H1 (cell line): ENCODE data around the gene CD47. TPM values are rescaled to one million over a fixed set of nuclear protein-coding genes. Genes with fewer than 3 reads are reported as not detected.

Experiments used
- CTCF ChIA-PET: fragments of 300-600 bp; sonication (Branson Sonifier 250); formaldehyde crosslinking; loops from one replicate; lab custom pipeline; 2021; ENCODE audit not compliant: partially characterized antibody; lab: Charles Lee
- POLR2A ChIA-PET: fragments of 300-600 bp; sonication (Branson Sonifier 250); formaldehyde crosslinking; loops from one replicate; lab custom pipeline; 2021; ENCODE audit warnings: inconsistent platforms; ENCODE audit not compliant: partially characterized antibody; lab: Charles Lee
- DNase-seq, 2 experiments: peaks; one replicate each; pipeline versions ENCODE4 v3.0.0 to v3.0.0-alpha.2; 2010 to 2022; ENCODE audit warnings: low spot score in 2 of 2, low read depth in 1 of 2, mixed read lengths in 1 of 2
- FAIRE-seq: peaks from 2 replicates; lab custom pipeline; 2011; peaks lifted over from hg19 to GRCh38; lab: Jason Lieb, UNC
- H2AFZ ChIP-seq: 2 replicates; pipeline ENCODE4 v1.8.1; 2012; ENCODE audit warnings: low read length, inconsistent platforms
- H2AK5ac ChIP-seq: 2 replicates; pipeline ENCODE4 v1.6.1; 2013; ENCODE audit warnings: low read depth, low read length
- H2BK120ac ChIP-seq: replicated peaks from 2 replicates; pipeline ENCODE3; 2013; ENCODE audit warnings: low read depth, low read length, inconsistent platforms
- H2BK12ac ChIP-seq: 2 replicates; pipeline ENCODE4 v1.6.1; 2013; ENCODE audit warnings: low read depth, low read length
- H2BK15ac ChIP-seq: 2 replicates; pipeline ENCODE4 v1.6.1; 2013; ENCODE audit warnings: low read length
- H2BK20ac ChIP-seq: 2 replicates; pipeline ENCODE4 v1.6.1; 2013; ENCODE audit warnings: low read length
- H2BK5ac ChIP-seq: 2 replicates; pipeline ENCODE4 v1.6.1; 2013; ENCODE audit warnings: low read depth, low read length
- H3K14ac ChIP-seq: 2 replicates; pipeline ENCODE4 v1.6.1; 2013; ENCODE audit warnings: inconsistent platforms; ENCODE audit not compliant: insufficient read length
- H3K18ac ChIP-seq: 2 replicates; pipeline ENCODE4 v1.6.1; 2013; ENCODE audit warnings: low read length; ENCODE audit errors: extremely low read depth
- H3K23ac ChIP-seq: 2 replicates; pipeline ENCODE4 v1.6.1; 2013; ENCODE audit warnings: inconsistent platforms; ENCODE audit not compliant: insufficient read length
- H3K23me2 ChIP-seq: 2 replicates; pipeline ENCODE4 v1.6.1; 2013; ENCODE audit warnings: low read depth, low read length
- H3K27ac ChIP-seq: 2 replicates; pipeline ENCODE4 v1.6.1; 2011; ENCODE audit warnings: low read depth, low read length, inconsistent platforms
- H3K27me3 ChIP-seq, 4 experiments: replicated peaks in 1 of 4; 1 replicate in 1 of 4; 2 replicates in 3 of 4; pipeline versions ENCODE4 v1.6.1 to v1.8.1; 2011 to 2013; ENCODE audit warnings: low read length in 3 of 4, mild to moderate bottlenecking in 3 of 4, inconsistent platforms in 2 of 4, mixed read lengths in 2 of 4, moderate library complexity in 1 of 4; ENCODE audit not compliant: control insufficient read depth in 3 of 4, insufficient read depth in 3 of 4; ENCODE audit errors: extremely low read depth in 1 of 4
- H3K36me3 ChIP-seq, 4 experiments: 2 replicates each; pipeline versions ENCODE4 v1.6.1 to v1.8.1; 2011 to 2013; ENCODE audit warnings: mild to moderate bottlenecking in 4 of 4, low read length in 3 of 4, moderate library complexity in 2 of 4, control low read depth in 1 of 4, inconsistent platforms in 1 of 4; ENCODE audit not compliant: insufficient read depth in 4 of 4, control insufficient read depth in 2 of 4
- H3K4ac ChIP-seq: replicated peaks from 2 replicates; pipeline ENCODE3; 2013; ENCODE audit warnings: low read length, low read depth, mixed read lengths, inconsistent platforms; ENCODE audit not compliant: insufficient read length
- H3K4me1 ChIP-seq, 4 experiments: replicated peaks in 1 of 4; 1 replicate in 1 of 4; 2 replicates in 3 of 4; pipeline versions ENCODE4 v1.6.1 to v1.8.1; 2011 to 2013; ENCODE audit warnings: low read length in 3 of 4, inconsistent platforms in 2 of 4, mixed read lengths in 1 of 4; ENCODE audit not compliant: insufficient read depth in 4 of 4, control insufficient read depth in 3 of 4
- H3K4me2 ChIP-seq, 2 experiments: 2 replicates each; pipeline versions ENCODE4 v1.6.1 to v1.8.1; 2011 to 2013; ENCODE audit warnings: low read depth in 2 of 2, low read length in 2 of 2, control low read depth in 1 of 2, inconsistent platforms in 1 of 2, mild to moderate bottlenecking in 1 of 2; ENCODE audit not compliant: insufficient read depth in 1 of 2
- H3K4me3 ChIP-seq, 4 experiments: fragments of 200-600, 300-600 bp in 1 of 4; sonication (generic), shearing (Covaris generic), sonication (Bioruptor Twin) in 1 of 4; 2 replicates each; pipeline versions ENCODE4 v1.5.1 to v1.8.1; 2011 to 2016; ENCODE audit warnings: low read length in 4 of 4, low read depth in 3 of 4, control low read depth in 2 of 4, inconsistent platforms in 2 of 4, mild to moderate bottlenecking in 2 of 4, mixed read lengths in 1 of 4, moderate library complexity in 1 of 4; ENCODE audit not compliant: insufficient read depth in 2 of 4; ENCODE audit errors: extremely low read depth in 1 of 4
- H3K56ac ChIP-seq: replicated peaks from 2 replicates; pipeline ENCODE3; 2013; ENCODE audit warnings: low read depth, mild to moderate bottlenecking, mixed read lengths, low read length, inconsistent platforms; ENCODE audit not compliant: insufficient read length
- H3K79me1 ChIP-seq: 2 replicates; pipeline ENCODE4 v1.6.1; 2013; ENCODE audit warnings: low read depth, low read length, control low read depth
- H3K79me2 ChIP-seq, 2 experiments: 2 replicates each; pipeline versions ENCODE4 v1.6.1 to v1.8.1; 2012 to 2013; ENCODE audit warnings: low read length in 2 of 2, mild to moderate bottlenecking in 2 of 2, inconsistent platforms in 1 of 2; ENCODE audit not compliant: insufficient read depth in 2 of 2, control insufficient read depth in 1 of 2
- H3K9ac ChIP-seq, 4 experiments: replicated peaks in 1 of 4; 1 replicate in 1 of 4; 2 replicates in 3 of 4; pipeline versions ENCODE4 v1.6.1 to v1.8.1; 2011 to 2013; ENCODE audit warnings: low read depth in 3 of 4, low read length in 3 of 4, control low read depth in 2 of 4, mild to moderate bottlenecking in 2 of 4, moderate library complexity in 2 of 4, inconsistent platforms in 1 of 4; ENCODE audit errors: extremely low read depth in 1 of 4
- H3K9me3 ChIP-seq, 2 experiments: 2 replicates each; pipeline versions ENCODE4 v1.6.1 to v1.8.1; 2012 to 2013; ENCODE audit warnings: mild to moderate bottlenecking in 2 of 2, moderate library complexity in 2 of 2, control low read depth in 1 of 2, inconsistent platforms in 1 of 2, low read depth in 1 of 2, low read length in 1 of 2, mixed read lengths in 1 of 2; ENCODE audit not compliant: insufficient read depth in 2 of 2
- H4K20me1 ChIP-seq, 2 experiments: replicated peaks in 1 of 2; 2 replicates each; pipeline versions ENCODE3 to v1.8.1; 2011 to 2013; ENCODE audit warnings: inconsistent platforms in 2 of 2, low read length in 2 of 2, mild to moderate bottlenecking in 1 of 2; ENCODE audit not compliant: insufficient read depth in 2 of 2, control insufficient read depth in 1 of 2
- H4K5ac ChIP-seq: 2 replicates; pipeline ENCODE4 v1.6.1; 2013; ENCODE audit warnings: low read length, low read depth, mixed read lengths, inconsistent platforms; ENCODE audit not compliant: insufficient read length
- H4K8ac ChIP-seq: 2 replicates; pipeline ENCODE4 v1.8.0; 2013; ENCODE audit warnings: mild to moderate bottlenecking, moderate library complexity, low read length, inconsistent platforms; ENCODE audit not compliant: insufficient read depth; ENCODE audit errors: extremely low read depth
- H4K91ac ChIP-seq: replicated peaks from 2 replicates; pipeline ENCODE3; 2013; ENCODE audit warnings: low read length, mixed read lengths, inconsistent platforms; ENCODE audit not compliant: insufficient read length
- BACH1 ChIP-seq: IDR thresholded peaks from 2 replicates; pipeline ENCODE4 v1.6.1; 2012; ENCODE audit warnings: low read length, improper control_type of control experiment
- CBX5 ChIP-seq: fragments of 300-800, 300-1000 bp; sonication (generic); IDR thresholded peaks from 2 replicates; pipeline ENCODE4 v1.7.1; 2016; ENCODE audit warnings: antibody characterized with exemption, low read length, low read depth
- CHD2 ChIP-seq: IDR thresholded peaks from 2 replicates; pipeline ENCODE4 v1.6.1; 2012; ENCODE audit warnings: low read length, improper control_type of control experiment
- EP300 ChIP-seq, 2 experiments: IDR thresholded peaks; 1 replicate in 1 of 2; 2 replicates in 1 of 2; pipeline ENCODE4 v1.6.1; 2011 to 2012; ENCODE audit warnings: low read depth in 2 of 2, low read length in 2 of 2, mild to moderate bottlenecking in 2 of 2, borderline replicate concordance in 1 of 2, inconsistent platforms in 1 of 2, moderate library complexity in 1 of 2
- EZH2 ChIP-seq: fragments of 200-600 bp; sonication (generic); IDR thresholded peaks from 2 replicates; pipeline ENCODE4 v1.7.1; 2012; ENCODE audit warnings: low read depth, mild to moderate bottlenecking, moderate library complexity, low read length, inconsistent platforms; ENCODE audit not compliant: severe bottlenecking
- NRF1 ChIP-seq: IDR thresholded peaks from 2 replicates; pipeline ENCODE4 v1.6.1; 2011; ENCODE audit warnings: mild to moderate bottlenecking, low read depth, low read length, improper control_type of control experiment
- PHF8 ChIP-seq: fragments of 200-600 bp; sonication (generic); conservative IDR thresholded peaks from 2 replicates; pipeline ENCODE4 v1.7.1; 2012; ENCODE audit warnings: low read depth, mild to moderate bottlenecking, inconsistent platforms, low read length, moderate library complexity
- POLR2A ChIP-seq, 2 experiments: IDR thresholded peaks; 1 replicate in 1 of 2; 2 replicates in 1 of 2; pipeline ENCODE4 v1.6.1; 2011; ENCODE audit warnings: low read depth in 2 of 2, low read length in 2 of 2, mild to moderate bottlenecking in 2 of 2; ENCODE audit errors: control extremely low read depth in 1 of 2
- POU5F1 ChIP-seq: IDR thresholded peaks from 2 replicates; pipeline ENCODE4 v1.6.1; 2011; ENCODE audit warnings: low read depth, mild to moderate bottlenecking, low read length, moderate library complexity
- SIRT6 ChIP-seq: IDR thresholded peaks from one replicate; pipeline ENCODE4 v1.7.1; 2012; ENCODE audit warnings: low read length, inconsistent platforms
- SP4 ChIP-seq: IDR thresholded peaks from 2 replicates; pipeline ENCODE4 v1.6.1; 2012; ENCODE audit warnings: low read length, inconsistent platforms
- TAF1 ChIP-seq: IDR thresholded peaks from 2 replicates; pipeline ENCODE4 v1.6.1; 2011; ENCODE audit warnings: mild to moderate bottlenecking, low read depth, low read length
- TEAD4 ChIP-seq: IDR thresholded peaks from 2 replicates; pipeline ENCODE4 v1.6.1; 2012; ENCODE audit warnings: low read depth, low read length, inconsistent platforms, mixed read lengths
- WGBS, 2 experiments: shearing (Covaris generic) in 1 of 2; methylation state at CpG; one replicate each; pipeline versions ENCODE4 v1.1.6 to v1.1.7; 2013 to 2015; ENCODE audit warnings: low lambda C conversion rate in 2 of 2, mixed read lengths in 2 of 2, inconsistent platforms in 1 of 2, low coverage in 1 of 2, missing lambda C conversion rate in 1 of 2; ENCODE audit not compliant: insufficient replicate concordance in 2 of 2, insufficient coverage in 1 of 2, insufficient read length in 1 of 2; ENCODE audit errors: extremely low coverage in 1 of 2, missing lambda C conversion rate in 1 of 2; 5-methylcytosine and 5-hydroxymethylcytosine counted together
- polyA plus RNA-seq, 7 experiments: library from polyadenylated mRNA; depleted of rRNA in 3 of 7; stranded (reverse) in 5 of 7; unstranded in 2 of 7; fragments of >200 nt in 5 of 7; fragments of 200-250 nt in 2 of 7; gene quantifications; 1 replicate in 5 of 7; 2 replicates in 1 of 7; 4 replicates in 1 of 7; pipeline versions ENCODE4 v1.2.1 to v1.2.3, GENCODE V29; 2011 to 2013; ENCODE audit warnings: missing spikeins in 2 of 7, mixed read lengths in 2 of 7
- total RNA-seq: library from RNA; stranded (reverse); fragmentation: NEBNext Ultra II Directional; extraction: Animal tissue kit (Norgen Biotek cat#: 25700); gene quantifications from 2 replicates; pipeline ENCODE4 v1.2.1, GENCODE V29; 2021
- TF ChIP-seq, protein P1 (sequence below): IDR thresholded peaks from 2 replicates; pipeline ENCODE4 v1.6.1; 2012; ENCODE audit warnings: inconsistent platforms

The CD47 gene
- total and polyA plus RNA-seq, 2 of the 8 experiments (the other 6 are each of a cell fraction or from before 2014, with no cell fraction given): 14.4 to 19.3 TPM

DNA sequence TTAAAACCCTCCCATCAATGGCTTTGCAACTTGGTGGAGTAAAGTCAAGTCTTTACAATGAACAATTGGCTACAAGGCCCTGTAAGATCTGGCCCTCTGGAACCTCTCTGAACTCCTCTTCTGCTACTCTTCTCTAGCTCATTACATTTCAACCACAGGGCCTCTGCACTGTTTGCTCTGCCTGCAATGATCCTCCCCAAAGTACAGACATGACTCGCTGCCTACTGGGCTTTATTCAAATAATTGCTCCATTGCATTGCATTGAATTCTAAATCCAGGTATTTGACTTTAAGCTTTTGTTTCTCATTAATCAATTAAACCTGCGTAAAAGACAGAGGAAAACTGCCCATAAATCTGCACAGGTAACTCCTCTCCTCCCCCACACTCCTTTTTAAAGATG, 96.7 kb downstream of the CD47 start:
- H3K4me1 ChIP-seq: peaks cover 0 to 3% (median 0%) of the 10 kb centered on the region in 4 experiments; a peak in 4 of 7 replicates
- H3K9ac ChIP-seq: no peak overlapping the region
- no peaks in the 10 kb centered on the region for H3K23me2 ChIP-seq
- H3K4me2 ChIP-seq: no peak overlapping the region
- H4K5ac ChIP-seq: no peak overlapping the region
- 90% methylated on average over 2 of the region's 2 CpGs; no CpG with 5 or more reads in 1 of the 2 experiments for WGBS, 2 experiments
- H3K56ac ChIP-seq: no peak overlapping the region
- H3K27me3 ChIP-seq: no peaks in the 10 kb centered on the region
- no peak overlapping the region for H2BK120ac ChIP-seq
- ChIA-PET CTCF (interaction anchor here (0.8 to 1.1 kb wide), 2 partner anchors 12 to 20 kb away, joined by 3 read pairs; no protein-coding TSS in a partner anchor), POLR2A (interaction anchor here (1.1 kb wide), 1 partner anchor 24 kb away, joined by 3 read pairs; no protein-coding TSS in a partner anchor)
- peak overlapping the region; percentile 64; the same call in 1 of the 2 replicates for H2AFZ ChIP-seq
- TF ChIP-seq, protein P1, sequence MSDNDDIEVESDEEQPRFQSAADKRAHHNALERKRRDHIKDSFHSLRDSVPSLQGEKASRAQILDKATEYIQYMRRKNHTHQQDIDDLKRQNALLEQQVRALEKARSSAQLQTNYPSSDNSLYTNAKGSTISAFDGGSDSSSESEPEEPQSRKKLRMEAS: no peak
- TF ChIP-seq TAF1 (no peak), EZH2 (no peak), EP300 (IDR thresholded peaks at IDR 0.05; ENCODE audit: borderline replicate concordance in 1 of 2, low read depth in 2 of 2, low read length in 2 of 2) (no peak), NRF1 (no peak), POU5F1 (no peak), CHD2 (no peak), POLR2A (IDR thresholded peaks at IDR 0.05; ENCODE audit: control extremely low read depth in 1 of 2, low read depth in 2 of 2, low read length in 2 of 2) (no peak), TEAD4 (no peak), BACH1 (no peak), PHF8 (no peak), SP4 (no peak), SIRT6 (no peak), CBX5 (no peak)
- H4K8ac ChIP-seq: no peak overlapping the region
- H2BK12ac ChIP-seq: no peak overlapping the region
- no peaks in the 10 kb centered on the region for H3K9me3 ChIP-seq
- no peaks in the 10 kb centered on the region for H3K79me1 ChIP-seq
- H3K18ac ChIP-seq: no peak overlapping the region
- H3K14ac ChIP-seq: no peak overlapping the region
- no peak for FAIRE-seq
- H3K79me2 ChIP-seq: no peaks in the 10 kb centered on the region
- DNase-seq: no peak
- H4K91ac ChIP-seq: no peak overlapping the region
- H2AK5ac ChIP-seq: no peak overlapping the region
- no peaks in the 10 kb centered on the region for H3K36me3 ChIP-seq
- no peaks in the 10 kb centered on the region for H4K20me1 ChIP-seq
- H2BK15ac ChIP-seq: no peak overlapping the region
- no peak overlapping the region for H3K23ac ChIP-seq
- H3K27ac ChIP-seq: no peak overlapping the region
- H3K4ac ChIP-seq: no peak overlapping the region
- H2BK20ac ChIP-seq: no peak overlapping the region
- no peak overlapping the region for H3K4me3 ChIP-seq
- no peak overlapping the region for H2BK5ac ChIP-seq
